Liver (tissue), 9 donors: ENCODE results near the gene L3MBTL3. TPM values are rescaled to one million over a fixed set of nuclear protein-coding genes. Genes with fewer than 3 reads are reported as not detected.

Experiments
- DNase-seq: peaks from one replicate; pipeline ENCODE4 v3.0.0-alpha.2; 2017; ENCODE audit warnings: low spot score
- H3K27ac ChIP-seq, 2 donors: one replicate each; pipeline ENCODE4 v1.7.0; 2013; ENCODE audit warnings: inconsistent platforms in 2 of 2, low read length in 2 of 2, control low read depth in 1 of 2, low read depth in 1 of 2, mild to moderate bottlenecking in 1 of 2
- H3K27me3 ChIP-seq, 4 donors: one replicate each; pipeline versions ENCODE4 v1.6.1 to v1.7.0; 2013; ENCODE audit warnings: low read length in 3 of 4, inconsistent platforms in 1 of 4, mild to moderate bottlenecking in 1 of 4, moderate library complexity in 1 of 4; ENCODE audit not compliant: control insufficient read depth in 4 of 4, insufficient read depth in 4 of 4
- H3K36me3 ChIP-seq, 4 donors: one replicate each; pipeline versions ENCODE4 v1.6.1 to v1.7.0; 2013; ENCODE audit warnings: low read length in 3 of 4, mild to moderate bottlenecking in 3 of 4, low read depth in 1 of 4, moderate library complexity in 1 of 4; ENCODE audit not compliant: control insufficient read depth in 4 of 4, insufficient read depth in 3 of 4
- H3K4me1 ChIP-seq, 4 donors: one replicate each; pipeline versions ENCODE4 v1.6.1 to v1.7.0; 2013; ENCODE audit warnings: low read length in 3 of 4, mild to moderate bottlenecking in 3 of 4, moderate library complexity in 1 of 4; ENCODE audit not compliant: control insufficient read depth in 4 of 4, insufficient read depth in 4 of 4
- H3K4me3 ChIP-seq, 3 donors: one replicate each; pipeline versions ENCODE4 v1.6.1 to v1.7.0; 2013; ENCODE audit warnings: low read length in 3 of 3, control low read depth in 1 of 3, low read depth in 1 of 3, mild to moderate bottlenecking in 1 of 3
- H3K9ac ChIP-seq, 2 donors: one replicate each; pipeline ENCODE4 v1.7.0; 2013; ENCODE audit warnings: low read length in 2 of 2, mild to moderate bottlenecking in 2 of 2, moderate library complexity in 2 of 2, control low read depth in 1 of 2, low read depth in 1 of 2
- H3K9me3 ChIP-seq, 4 donors: one replicate each; pipeline versions ENCODE4 v1.6.1 to v1.7.0; 2013; ENCODE audit warnings: low read length in 3 of 4; ENCODE audit not compliant: control insufficient read depth in 4 of 4
- ATF3 ChIP-seq: IDR thresholded peaks from 2 replicates; pipeline ENCODE4 v1.6.1; 2016; ENCODE audit warnings: antibody characterized with exemption
- CTCF ChIP-seq: fragments of 150-350 bp; IDR thresholded peaks from 2 replicates; pipeline ENCODE4 v1.5.1; 2017; ENCODE audit warnings: improper control_type of control experiment, low read depth, low read length; ENCODE audit not compliant: missing input control
- EGR1 ChIP-seq, 2 donors: IDR thresholded peaks; 2 replicates each; pipeline ENCODE4 v1.6.1; 2016 to 2018; ENCODE audit warnings: antibody characterized with exemption in 2 of 2, low read depth in 2 of 2
- FOXA1 ChIP-seq: IDR thresholded peaks from 2 replicates; pipeline ENCODE4 v1.6.1; 2016; ENCODE audit warnings: antibody characterized with exemption
- FOXA2 ChIP-seq: IDR thresholded peaks from 2 replicates; pipeline ENCODE4 v1.6.1; 2016; ENCODE audit warnings: antibody characterized with exemption
- GABPA ChIP-seq, 2 donors: IDR thresholded peaks in 1 of 2; conservative IDR thresholded peaks in 1 of 2; 2 replicates each; pipeline ENCODE4 v1.6.1; 2016; ENCODE audit warnings: antibody characterized with exemption in 2 of 2, mild to moderate bottlenecking in 1 of 2, moderate library complexity in 1 of 2
- HNF4A ChIP-seq, 2 donors: conservative IDR thresholded peaks; 2 replicates each; pipeline ENCODE4 v1.6.1; 2016; ENCODE audit warnings: antibody characterized with exemption in 2 of 2, mild to moderate bottlenecking in 2 of 2
- HNF4G ChIP-seq: IDR thresholded peaks from 2 replicates; pipeline ENCODE4 v1.6.1; 2016; ENCODE audit warnings: antibody characterized with exemption
- JUND ChIP-seq, 2 donors: IDR thresholded peaks; 2 replicates each; pipeline ENCODE4 v1.6.1; 2016; ENCODE audit warnings: antibody characterized with exemption in 2 of 2
- MAX ChIP-seq: IDR thresholded peaks from 2 replicates; pipeline ENCODE4 v1.6.1; 2016; ENCODE audit warnings: antibody characterized with exemption
- NR2F2 ChIP-seq: IDR thresholded peaks from 2 replicates; pipeline ENCODE4 v1.6.1; 2016; ENCODE audit warnings: antibody characterized with exemption
- RAD21 ChIP-seq, 2 donors: IDR thresholded peaks; 2 replicates each; pipeline ENCODE4 v1.6.1; 2016; ENCODE audit warnings: antibody characterized with exemption in 2 of 2, mild to moderate bottlenecking in 2 of 2
- REST ChIP-seq: IDR thresholded peaks from 2 replicates; pipeline ENCODE4 v1.6.1; 2016; ENCODE audit warnings: antibody characterized with exemption, mild to moderate bottlenecking
- RXRA ChIP-seq, 2 donors: IDR thresholded peaks; 2 replicates each; pipeline ENCODE4 v1.6.1; 2017 to 2018; ENCODE audit warnings: antibody characterized with exemption in 2 of 2, mild to moderate bottlenecking in 1 of 2
- SP1 ChIP-seq: IDR thresholded peaks from 2 replicates; pipeline ENCODE4 v1.6.1; 2018; ENCODE audit warnings: antibody characterized with exemption, mild to moderate bottlenecking
- TAF1 ChIP-seq: conservative IDR thresholded peaks from 2 replicates; pipeline ENCODE4 v1.6.1; 2016; ENCODE audit warnings: antibody characterized with exemption, mild to moderate bottlenecking
- YY1 ChIP-seq: IDR thresholded peaks from 2 replicates; pipeline ENCODE4 v1.6.1; 2016; ENCODE audit warnings: antibody characterized with exemption, mild to moderate bottlenecking
- ZBTB33 ChIP-seq: IDR thresholded peaks from 2 replicates; pipeline ENCODE4 v1.6.1; 2016; ENCODE audit warnings: antibody characterized with exemption
- WGBS: extraction: QIAGEN DNeasy Blood & Tissue Kit; methylation state at CpG from one replicate; pipeline ENCODE4 v1.1.7; 2013; 5-methylcytosine and 5-hydroxymethylcytosine counted together
- polyA plus RNA-seq, 2 donors: library from polyadenylated mRNA; stranded (reverse) in 1 of 2; unstranded in 1 of 2; fragments of 200-250 nt in 1 of 2; fragments of >200 nt in 1 of 2; fragmentation: Nextera tagmentation in 1 of 2; extraction: Ambion mirVana in 1 of 2; gene quantifications; one replicate each; pipeline versions ENCODE4 v1.2.1 to v1.2.3, GENCODE V29; 2013 to 2015
- total RNA-seq, 2 donors: library from RNA; depleted of rRNA; stranded (reverse); fragments of >200 nt; gene quantifications; one replicate each; pipeline ENCODE4 v1.2.3, GENCODE V29; 2014
- donor health status: healthy.
- donor health status: healthy.
- donor health status: healthy.
- donor health status: healthy.
- donor health status: healthy.

L3MBTL3 gene
- total and polyA plus RNA-seq, 4 donors: 1.9 to 9.2 (median 3.7) TPM

GRCh38 chr6:130120731-130121130 is 102.3 kb downstream of the L3MBTL3 start:
- peaks cover 0 to 2% (median under 1%) of the 10 kb centered on the region in 4 donors for H3K36me3 ChIP-seq
- H3K27ac ChIP-seq: no peak overlapping the region
- no peak overlapping the region for H3K4me3 ChIP-seq
- no peak for TF ChIP-seq EGR1 (IDR thresholded peaks at IDR 0.05; ENCODE audit: low read depth in 2 of 2)
- no peak for TF ChIP-seq FOXA2
- TF ChIP-seq CTCF: no peak
- no peak for TF ChIP-seq YY1
- TF ChIP-seq JUND (IDR thresholded peaks at IDR 0.05): no peak
- TF ChIP-seq SP1: no peak
- TF ChIP-seq HNF4A (conservative IDR thresholded peaks at IDR 0.05): no peak
- TF ChIP-seq HNF4G: no peak
- no peak for TF ChIP-seq RXRA (IDR thresholded peaks at IDR 0.05)
- TF ChIP-seq FOXA1: no peak
- no peak for TF ChIP-seq NR2F2
- no peak for TF ChIP-seq MAX
- TF ChIP-seq TAF1: no peak
- no peak for TF ChIP-seq ZBTB33
- TF ChIP-seq REST: no peak
- TF ChIP-seq RAD21 (IDR thresholded peaks at IDR 0.05): no peak
- TF ChIP-seq ATF3: no peak
- TF ChIP-seq GABPA (IDR thresholded peaks at IDR 0.05 in 1 of 2, conservative IDR thresholded peaks at IDR 0.05 in 1 of 2): no peak
- DNase-seq: no peak
- no peaks in the 10 kb centered on the region for H3K9me3 ChIP-seq
- no peaks in the 10 kb centered on the region for H3K27me3 ChIP-seq
- H3K4me1 ChIP-seq: no peaks in the 10 kb centered on the region
- H3K9ac ChIP-seq: no peak overlapping the region

- Histone ChIP-seq H3K27me3 (no peaks in the 10 kb centered on the region), H3K9me3 (no peaks in the 10 kb centered on the region), H3K36me3 (peaks cover 0 to 2% (median under 1%) of the 10 kb centered on the region in 4 donors), H3K27ac (no peak overlapping the region), H3K9ac (no peak overlapping the region), H3K4me3 (no peak overlapping the region), H3K4me1 (no peaks in the 10 kb centered on the region)
- no peak for TF ChIP-seq JUND (IDR thresholded peaks at IDR 0.05)
- no peak for TF ChIP-seq TAF1
- no peak for TF ChIP-seq EGR1 (IDR thresholded peaks at IDR 0.05; ENCODE audit: low read depth in 2 of 2)
- TF ChIP-seq NR2F2: no peak
- TF ChIP-seq RAD21 (IDR thresholded peaks at IDR 0.05): no peak
- 96% methylated on average over 2 of the region's 2 CpGs for WGBS
- DNase-seq: no peak
Measured at GRCh38 chr6:130122243-130122642, 103.9 kb downstream of the L3MBTL3 start.
